Measurements from ENCODE around the gene OXTR.

The OXTR gene

GRCh38 chr3:8755564-8756237 lies 13.7 kb downstream of the OXTR start:
- Histone ChIP-seq H3K36me3 (ENCODE audit: control insufficient read depth in 2 of 2, insufficient read depth in 1 of 2, low read length in 2 of 2) (peaks cover 0 to 10% of the 10 kb centered on the region in 2 experiments; a peak in 1 of 3 replicates), H3K4me1 (ENCODE audit: control insufficient read depth, insufficient read depth, low read length) (no peaks in the 10 kb centered on the region), H3K9me3 (ENCODE audit: control insufficient read depth, insufficient read depth, low read depth, low read length) (no peaks in the 10 kb centered on the region), H3K27ac (ENCODE audit: extremely low read depth, low read depth, low read length) (no peak overlapping the region), H3K4me3 (ENCODE audit: low read depth, low read length) (no peak overlapping the region)
- ChIA-PET CTCF (interaction anchor here (0.7 to 1.9 kb wide), 8 partner anchors 12 to 492 kb away, joined by 3 to 7 read pairs (median 4); partner anchors contain the start of gene OXTR), POLR2A (no interaction called here)
- TF ChIP-seq ZNF16 (tag by site-specific recombination; IDR thresholded peaks at IDR 0.05; ENCODE audit: low read depth): peak; percentile 71
- TF ChIP-seq SETDB1 (IDR thresholded peaks at IDR 0.05; ENCODE audit: insufficient read length, low read length): no peak
- TF ChIP-seq ZNF596 (tag by site-specific recombination; IDR thresholded peaks at IDR 0.05): no peak
- TF ChIP-seq ZNF24 (tag by site-specific recombination; IDR thresholded peaks at IDR 0.05): no peak
- TF ChIP-seq ZBTB6 (tag by site-specific recombination; IDR thresholded peaks at IDR 0.05): no peak
- peak; percentile 43; the same call in 1 of the 2 replicates for TF ChIP-seq CTCF (tag by site-specific recombination; IDR thresholded peaks at IDR 0.05)

- peaks cover 0 to 10% of the 10 kb centered on the region in 2 experiments; a peak in 1 of 3 replicates for H3K36me3 ChIP-seq (ENCODE audit: control insufficient read depth in 2 of 2, insufficient read depth in 1 of 2, low read length in 2 of 2)
- ChIA-PET POLR2A (no interaction called here), CTCF (interaction anchor here (0.5 to 1.9 kb wide), 6 partner anchors 12 to 493 kb away, joined by 3 to 7 read pairs (median 5); partner anchors contain the start of gene OXTR)
- TF ChIP-seq ZNF610 (tag by site-specific recombination; IDR thresholded peaks at IDR 0.05; ENCODE audit: borderline replicate concordance) (no peak), ZNF596 (tag by site-specific recombination; IDR thresholded peaks at IDR 0.05) (no peak), ZNF639 (tag by site-specific recombination; IDR thresholded peaks at IDR 0.05) (no peak), HIC1 (tag by site-specific recombination; IDR thresholded peaks at IDR 0.05) (no peak), IKZF3 (tag by site-specific recombination; IDR thresholded peaks at IDR 0.05) (no peak), ZNF324 (tag by site-specific recombination; IDR thresholded peaks at IDR 0.05) (no peak), ZNF18 (tag by site-specific recombination; IDR thresholded peaks at IDR 0.05) (no peak), ZNF292 (tag by site-specific recombination; IDR thresholded peaks at IDR 0.05; ENCODE audit: borderline replicate concordance, low read depth) (no peak), PRDM6 (tag by site-specific recombination; IDR thresholded peaks at IDR 0.05) (no peak)
- H3K4me3 ChIP-seq (ENCODE audit: low read depth, low read length): no peak overlapping the region
- H3K4me1 ChIP-seq (ENCODE audit: control insufficient read depth, insufficient read depth, low read length): no peaks in the 10 kb centered on the region
- H3K9me3 ChIP-seq (ENCODE audit: control insufficient read depth, insufficient read depth, low read depth, low read length): no peaks in the 10 kb centered on the region
- no peak overlapping the region for H3K27ac ChIP-seq (ENCODE audit: extremely low read depth, low read depth, low read length)
These were observed 14.3 kb downstream of the OXTR start for GRCh38 chr3:8755097-8755496.
